SK-N-DZ (cell line): ENCODE measurements around the gene MAPKAPK2.

ENCODE experiments used
- DNase-seq: peaks from one replicate; pipeline ENCODE4 v3.0.0-alpha.2; 2015; ENCODE audit warnings: low spot score

MAPKAPK2 gene

DNA sequence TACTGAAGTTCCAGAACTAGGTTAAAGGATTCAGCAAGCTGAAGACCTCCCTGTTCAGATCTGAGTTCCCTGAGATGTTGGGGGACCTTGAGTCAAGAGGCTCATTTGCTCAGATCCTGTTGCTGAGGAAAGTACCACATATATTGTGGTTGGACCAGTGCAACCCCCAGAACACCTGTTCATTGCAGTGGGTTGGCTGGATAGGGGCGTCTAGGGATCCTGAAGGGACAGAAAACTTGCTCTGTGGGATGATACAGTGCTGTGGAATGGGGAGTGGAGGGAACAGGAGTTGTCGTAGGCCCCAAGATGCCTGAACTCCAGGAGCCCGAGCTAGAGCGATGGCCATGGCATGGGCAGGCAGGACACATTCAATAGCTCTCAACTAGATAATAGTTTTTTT is 24.6 kb upstream of the MAPKAPK2 start:
- no peak for DNase-seq

DNA sequence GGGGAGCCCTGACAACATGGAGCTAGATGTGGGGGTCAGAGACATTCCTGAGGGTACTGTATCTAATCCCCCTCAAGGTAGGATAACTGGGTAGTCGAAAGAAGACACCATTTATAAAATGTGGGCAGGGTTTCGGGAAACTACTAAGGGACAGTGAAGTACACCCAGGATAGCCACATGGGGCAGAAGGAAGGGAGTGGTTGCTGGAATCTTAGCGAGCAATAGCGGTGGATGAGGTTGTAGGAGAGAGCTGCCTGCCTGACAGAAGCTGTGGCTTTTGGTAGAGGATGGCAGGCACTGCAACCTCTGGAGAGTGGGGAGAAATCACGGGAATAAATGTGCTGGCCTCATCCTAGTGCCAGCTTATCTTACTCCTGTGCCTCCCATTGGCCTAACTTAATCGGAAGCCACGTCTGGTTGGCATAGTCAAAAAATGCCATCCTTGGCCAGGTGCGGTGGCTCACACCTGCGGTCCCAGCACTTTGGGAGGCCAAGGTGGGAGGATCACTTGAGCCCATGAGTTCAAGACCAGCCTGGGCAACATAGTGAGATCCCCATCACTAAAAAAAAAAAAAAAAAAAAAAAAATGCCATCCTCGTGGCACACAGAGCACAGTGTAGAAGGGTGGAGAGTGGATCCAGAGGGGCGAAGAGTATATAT is 23.4 kb upstream of the MAPKAPK2 start:
- DNase-seq: no peak

DNA sequence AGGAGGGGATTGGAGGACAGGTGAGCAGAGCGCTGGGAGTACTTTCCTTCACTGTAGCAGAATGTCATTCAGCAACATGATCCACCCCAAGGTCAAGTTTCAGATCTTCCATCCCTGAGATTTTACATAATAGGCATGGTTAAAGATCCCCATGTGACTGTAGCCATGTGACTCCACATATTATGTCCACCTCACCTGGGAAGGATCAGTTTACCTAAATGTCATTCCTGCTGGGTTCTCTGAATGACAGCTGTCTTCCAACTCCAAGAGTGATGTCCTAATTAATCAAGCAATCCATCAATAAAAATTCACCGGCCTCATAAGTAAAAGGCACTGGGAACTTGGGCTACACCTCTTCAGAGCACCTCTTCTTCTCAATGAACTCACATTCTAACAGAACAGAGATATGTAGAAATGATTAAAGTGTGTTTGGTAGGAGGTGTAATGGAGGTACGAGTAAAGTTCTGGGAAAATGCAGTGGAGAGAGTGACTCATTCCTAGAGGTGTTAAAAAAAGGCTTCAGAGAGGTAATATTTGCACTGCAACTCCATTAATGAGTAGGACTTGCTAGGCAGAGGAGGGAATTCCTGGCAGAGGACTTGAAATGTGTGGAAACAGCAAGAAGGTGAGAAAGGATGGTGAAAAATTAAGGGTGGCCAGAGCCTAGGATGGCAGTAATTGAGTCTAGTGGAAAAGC is 22.2 kb upstream of the MAPKAPK2 start:
- no peak for DNase-seq

DNA sequence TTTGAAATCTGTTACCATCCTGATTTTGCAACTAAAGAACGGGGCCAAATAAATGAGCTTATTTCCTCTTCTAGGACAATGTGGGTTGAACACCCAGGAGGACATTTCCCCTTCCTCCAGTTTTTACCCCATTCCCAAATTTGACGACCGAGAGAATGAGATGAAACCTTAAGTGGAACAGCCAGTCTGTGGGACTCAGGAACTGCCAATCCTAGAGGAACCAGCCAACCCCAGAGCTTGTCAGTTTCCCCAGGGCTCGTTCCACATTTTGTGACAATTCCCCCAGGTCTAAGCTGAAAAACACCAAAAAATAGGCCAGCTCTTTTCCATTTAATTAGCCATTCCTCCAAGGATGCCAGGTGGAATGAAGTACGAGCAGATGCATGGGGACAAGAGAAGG is 21.3 kb upstream of the MAPKAPK2 start:
- no peak for DNase-seq

DNA sequence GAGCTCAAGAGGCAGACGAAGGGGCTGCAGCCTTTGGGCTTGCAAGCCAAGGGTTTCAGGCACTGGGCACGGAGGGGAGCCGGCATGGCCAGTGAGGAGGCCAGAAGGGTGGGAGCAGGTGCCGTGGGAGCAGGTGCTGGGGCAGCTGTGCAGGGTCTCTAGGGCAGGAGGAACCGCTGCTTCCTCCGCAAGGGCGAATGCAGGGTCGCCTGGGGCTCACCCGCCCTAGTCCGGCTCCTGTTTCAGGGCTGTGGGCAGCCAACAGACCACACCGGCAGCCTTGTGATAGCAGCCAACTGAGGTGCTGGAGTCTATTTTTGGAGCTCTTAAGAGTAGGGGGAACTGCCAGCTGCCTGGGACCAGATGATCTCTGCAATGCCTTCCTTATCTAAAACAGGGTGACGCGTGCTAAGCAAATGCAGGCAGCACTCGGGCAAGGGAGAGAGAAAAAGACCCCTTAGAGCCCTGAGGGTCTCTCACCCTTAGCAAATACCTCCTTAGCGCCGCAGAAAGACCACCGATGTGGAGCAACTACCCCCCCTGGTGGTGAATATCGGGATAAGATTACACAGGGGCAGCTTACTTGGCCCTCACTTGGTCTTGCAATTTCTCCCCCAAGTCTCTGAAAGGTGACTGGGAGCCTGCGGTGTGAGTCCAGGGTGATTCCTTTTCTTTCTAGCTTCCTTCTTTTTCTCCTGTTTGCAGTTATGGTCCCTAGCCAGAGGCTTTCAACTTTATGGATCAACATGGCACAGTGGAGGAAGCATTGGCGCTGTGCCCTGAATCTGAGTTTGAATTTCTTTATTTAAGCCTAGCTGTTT is 20.7 kb upstream of the MAPKAPK2 start:
- peak; percentile 76 for DNase-seq

GRCh38 chr1:206664740-206665139 is 20.0 kb upstream of the MAPKAPK2 start:
- DNase-seq: no peak

DNA sequence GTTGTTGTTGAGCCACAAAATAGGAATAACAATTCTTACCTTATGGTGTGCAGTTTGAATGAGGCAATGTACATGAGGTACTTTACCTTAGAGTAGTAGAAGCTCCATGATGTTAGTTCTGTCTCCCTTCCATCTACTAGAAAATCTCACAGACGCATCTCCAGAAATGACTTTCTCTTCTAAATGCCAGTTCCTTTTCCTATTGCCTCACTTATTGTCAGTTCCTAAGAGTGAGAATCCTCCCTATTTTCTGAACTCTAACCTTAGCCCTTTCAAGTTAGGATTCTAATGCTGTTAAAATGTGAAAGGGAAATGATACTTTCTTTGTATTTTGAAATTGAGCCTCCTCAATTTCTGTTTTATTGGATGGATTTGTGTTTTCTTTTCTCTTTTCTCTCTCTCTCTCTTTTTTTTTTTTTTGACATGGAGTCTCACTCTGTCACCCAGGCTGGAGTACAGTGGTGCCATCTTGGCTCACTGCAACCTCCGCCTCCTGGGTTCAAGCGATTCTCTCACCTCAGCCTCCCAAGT is 18.6 kb upstream of the MAPKAPK2 start:
- no peak for DNase-seq

- no peak for DNase-seq
Measured at GRCh38 chr1:206666954-206667665, 17.6 kb upstream of the MAPKAPK2 start.

- DNase-seq: no peak
Measured at GRCh38 chr1:206668351-206668750, 16.4 kb upstream of the MAPKAPK2 start.

GRCh38 chr1:206668874-206669410 is 15.8 kb upstream of the MAPKAPK2 start:
- no peak for DNase-seq

- no peak for DNase-seq
Measured at GRCh38 chr1:206672011-206672688, 12.6 kb upstream of the MAPKAPK2 start.

- DNase-seq: no peak
Measured at GRCh38 chr1:206672844-206673758, 11.6 kb upstream of the MAPKAPK2 start.

GRCh38 chr1:206674236-206674635 is 10.5 kb upstream of the MAPKAPK2 start:
- no peak for DNase-seq

DNA sequence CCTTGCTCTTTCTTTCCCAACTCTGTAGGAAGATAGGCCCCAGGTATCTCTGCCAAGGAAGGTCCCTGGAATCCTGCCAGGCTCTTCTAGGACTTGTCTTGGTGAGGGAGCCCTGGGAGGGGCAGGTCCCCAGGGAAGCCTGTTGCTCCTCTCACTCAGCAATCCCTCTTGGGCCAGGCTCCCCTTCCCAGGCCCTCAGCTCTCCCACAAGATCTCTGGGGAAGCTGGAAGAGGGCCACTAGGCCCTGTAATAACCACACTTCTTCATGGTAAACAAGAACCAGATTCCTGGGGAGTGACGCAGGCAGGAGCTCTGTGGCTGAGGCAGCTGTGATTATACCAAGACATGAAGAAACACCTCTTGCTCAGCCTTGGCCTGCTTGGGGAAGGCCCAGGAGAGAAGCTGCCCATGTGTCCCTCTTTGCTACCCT is 9.9 kb upstream of the MAPKAPK2 start:
- DNase-seq: no peak

- DNase-seq: no peak
Measured at GRCh38 chr1:206676499-206676898, 8.2 kb upstream of the MAPKAPK2 start.

- DNase-seq: no peak
Measured at GRCh38 chr1:206678490-206678889, 6.2 kb upstream of the MAPKAPK2 start.

GRCh38 chr1:206679738-206680211 is 4.9 kb upstream of the MAPKAPK2 start:
- no peak for DNase-seq

DNA sequence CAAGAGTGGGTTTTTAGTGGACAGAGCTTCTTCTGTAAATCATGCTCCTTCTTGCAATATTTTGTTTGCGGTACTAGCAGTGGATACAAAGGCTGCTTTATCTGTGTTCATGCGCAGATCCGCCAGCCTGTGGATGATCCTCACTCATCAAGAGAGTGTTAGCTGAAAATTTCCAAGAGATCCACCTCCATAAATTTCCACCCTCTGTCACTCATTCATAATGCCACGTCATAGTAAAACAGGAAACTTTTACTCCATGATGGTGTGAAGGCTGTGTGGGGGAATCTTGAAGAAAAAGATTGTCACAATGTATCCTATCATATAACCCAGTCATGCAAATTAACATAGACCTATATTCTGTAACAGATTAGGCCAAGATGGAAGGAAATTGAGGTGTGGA is 4.4 kb upstream of the MAPKAPK2 start:
- no peak for DNase-seq

GRCh38 chr1:206681359-206681758 is 3.3 kb upstream of the MAPKAPK2 start:
- DNase-seq: no peak

GRCh38 chr1:206682111-206682510 is 2.6 kb upstream of the MAPKAPK2 start:
- DNase-seq: no peak
